Erythroblast (primary cell): ENCODE data around the gene EMILIN1.

ENCODE experiments used
- DNase-seq, 2 experiments: peaks; one replicate each; lab custom pipeline; 2025; lab: John Stamatoyannopoulos, UW
- GATA1 ChIP-seq: IDR thresholded peaks from 2 replicates; pipeline ENCODE4 v1.6.1; 2011; ENCODE audit warnings: low read depth, mild to moderate bottlenecking, control low read depth, low read length, moderate library complexity
- POLR2A ChIP-seq: IDR thresholded peaks from 2 replicates; pipeline ENCODE4 v1.6.1; 2011; ENCODE audit warnings: mild to moderate bottlenecking, low read length

Gene EMILIN1

DNA sequence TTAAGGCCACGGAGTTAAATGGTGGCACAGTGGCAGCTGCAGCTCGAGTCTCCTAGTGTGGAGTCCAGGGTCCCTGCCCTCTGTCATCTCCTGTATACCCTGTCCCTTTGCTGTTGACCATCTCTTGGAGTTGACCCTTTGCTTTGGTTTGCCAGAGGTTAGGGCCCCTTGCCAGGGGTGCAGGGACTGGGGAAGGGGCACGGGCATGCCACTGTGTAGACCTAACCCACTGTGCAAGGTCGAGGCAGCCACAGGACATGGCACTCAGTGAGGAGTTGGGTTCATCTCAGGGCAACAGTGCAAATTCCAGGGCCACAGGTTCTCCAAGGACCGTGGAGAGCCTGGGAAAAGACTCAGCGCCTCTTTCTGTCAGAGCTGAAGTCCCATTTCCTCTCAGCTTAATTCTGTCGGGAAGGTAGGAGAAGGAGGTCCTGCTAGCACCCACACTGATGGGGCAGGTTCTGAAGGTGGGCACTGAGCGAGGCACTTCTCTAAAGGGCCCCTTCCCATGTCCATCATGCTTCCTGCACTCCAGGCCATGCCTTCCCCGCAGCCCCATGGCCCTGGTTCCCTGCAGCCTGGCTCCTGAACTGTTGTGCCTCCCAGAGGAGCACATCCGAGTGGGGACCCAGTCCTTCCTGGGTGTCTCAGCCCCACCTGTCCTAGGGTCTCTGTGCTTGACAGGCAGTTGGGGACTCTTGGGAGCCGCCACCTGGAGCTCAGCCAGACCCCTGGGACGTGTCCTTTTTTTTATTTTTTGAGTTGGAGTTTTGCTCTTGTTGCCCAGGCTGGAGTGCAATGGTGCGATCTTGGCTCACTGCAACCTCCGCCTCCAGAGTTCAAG lies 10.9 kb downstream of the EMILIN1 start:
- no peak for DNase-seq
- TF ChIP-seq POLR2A, result no peak
- no peak for TF ChIP-seq GATA1

DNA sequence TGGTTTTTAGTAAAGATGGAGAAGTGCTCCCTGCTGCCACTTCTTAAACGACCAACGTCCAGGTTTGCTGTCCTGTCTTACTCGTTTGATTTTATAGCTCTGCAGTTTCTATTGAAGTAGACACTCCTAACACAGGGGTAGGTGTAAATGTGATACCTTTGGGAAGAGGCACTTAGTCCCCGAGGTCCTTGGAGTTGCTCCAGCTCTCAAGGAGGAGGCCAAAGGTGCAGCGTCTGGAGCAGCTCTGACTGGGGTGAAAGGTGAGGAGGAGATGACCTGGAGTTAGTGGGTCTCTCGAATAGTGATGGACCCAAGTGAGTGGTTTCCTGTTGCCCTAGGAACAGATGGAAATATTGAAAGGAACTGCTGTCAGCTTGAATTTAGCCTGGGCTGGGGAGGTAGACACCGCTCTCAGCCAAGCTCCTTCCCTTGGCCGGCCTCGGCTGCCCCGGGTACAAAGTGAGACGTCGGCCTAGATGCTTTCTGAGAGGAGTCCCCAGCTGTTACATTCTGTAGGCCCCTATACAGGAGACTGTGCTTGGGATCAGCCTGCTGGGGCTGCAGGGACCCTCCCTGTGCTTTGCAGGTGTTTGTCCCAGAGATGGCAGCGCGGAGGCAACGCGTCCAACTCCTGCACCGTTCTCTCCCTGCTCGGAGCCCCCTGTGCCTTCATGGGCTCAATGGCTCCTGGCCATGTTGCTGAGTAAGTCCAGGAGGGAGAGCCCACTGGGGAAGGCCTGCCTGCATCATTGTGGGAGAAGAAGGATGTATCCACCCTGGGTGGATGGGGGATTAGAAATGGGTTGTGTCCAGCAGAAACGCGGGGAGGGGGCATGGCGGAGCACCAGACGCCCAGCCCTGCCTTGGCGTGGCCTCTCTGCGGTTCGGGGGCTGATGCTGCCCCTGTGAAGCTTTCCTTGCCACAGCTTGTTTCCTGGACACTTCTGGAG lies 13.6 kb downstream of the EMILIN1 start:
- TF ChIP-seq POLR2A (no peak), GATA1 (no peak)
- DNase-seq, result no peak

- TF ChIP-seq GATA1 (no peak), POLR2A (no peak)
- DNase-seq, result peak in 1 of 2 experiments; percentile 38
Measured at GRCh38 chr2:27092696-27093429, 14.4 kb downstream of the EMILIN1 start.

GRCh38 chr2:27093430-27094352 lies 15.3 kb downstream of the EMILIN1 start:
- no peak for DNase-seq
- no peak for TF ChIP-seq POLR2A
- no peak for TF ChIP-seq GATA1

GRCh38 chr2:27094353-27094984 lies 16.1 kb downstream of the EMILIN1 start:
- TF ChIP-seq GATA1, result no peak
- TF ChIP-seq POLR2A, result no peak
- DNase-seq, result no peak

GRCh38 chr2:27095427-27095744 lies 17.0 kb downstream of the EMILIN1 start:
- no peak for DNase-seq
- TF ChIP-seq GATA1, result no peak

DNA sequence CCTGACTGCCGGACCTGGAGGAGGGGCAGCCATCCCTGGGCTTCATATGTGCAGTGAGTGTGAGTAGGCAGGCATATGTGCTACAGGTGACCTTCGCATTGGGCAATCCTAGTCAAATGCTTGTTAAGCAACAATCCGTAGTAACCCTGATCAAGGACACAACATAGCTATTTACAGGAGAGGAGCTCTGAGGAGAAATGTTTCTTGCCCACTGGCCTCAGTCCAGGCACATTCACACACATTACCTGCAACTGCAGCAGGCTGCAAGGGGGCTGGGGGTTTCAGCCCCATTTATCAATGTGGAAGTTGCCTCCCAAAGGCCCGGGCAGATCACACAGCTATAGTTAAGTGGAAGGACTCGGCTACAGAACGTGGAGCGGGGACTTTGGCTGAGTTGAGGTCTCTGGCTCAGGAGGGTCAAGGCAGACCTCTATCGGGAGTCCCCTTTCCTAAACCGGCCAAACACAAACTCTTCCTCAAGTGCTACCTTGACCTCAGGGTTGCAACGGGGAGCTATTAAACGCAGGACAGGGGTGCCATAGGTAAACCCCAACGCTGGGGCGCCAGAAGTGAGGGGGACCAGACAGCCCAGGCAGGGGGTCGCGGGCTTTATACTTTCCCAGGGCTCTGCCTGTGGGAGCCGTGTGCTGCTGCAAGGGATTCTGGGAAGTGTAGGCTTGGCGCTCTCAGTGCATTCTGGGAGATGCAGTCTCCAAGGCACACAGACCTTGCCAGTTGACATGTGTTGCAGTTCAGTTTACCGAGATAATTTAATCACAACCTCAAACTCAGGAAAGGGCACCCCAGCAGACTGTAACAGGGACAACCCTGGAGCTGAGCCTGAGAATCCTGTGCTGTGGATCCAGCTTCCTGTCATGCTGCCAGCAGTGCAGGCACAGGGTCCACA lies 17.6 kb downstream of the EMILIN1 start:
- peak; percentile 67 to 71 for DNase-seq
- no peak for TF ChIP-seq GATA1
- TF ChIP-seq POLR2A, result no peak

DNA sequence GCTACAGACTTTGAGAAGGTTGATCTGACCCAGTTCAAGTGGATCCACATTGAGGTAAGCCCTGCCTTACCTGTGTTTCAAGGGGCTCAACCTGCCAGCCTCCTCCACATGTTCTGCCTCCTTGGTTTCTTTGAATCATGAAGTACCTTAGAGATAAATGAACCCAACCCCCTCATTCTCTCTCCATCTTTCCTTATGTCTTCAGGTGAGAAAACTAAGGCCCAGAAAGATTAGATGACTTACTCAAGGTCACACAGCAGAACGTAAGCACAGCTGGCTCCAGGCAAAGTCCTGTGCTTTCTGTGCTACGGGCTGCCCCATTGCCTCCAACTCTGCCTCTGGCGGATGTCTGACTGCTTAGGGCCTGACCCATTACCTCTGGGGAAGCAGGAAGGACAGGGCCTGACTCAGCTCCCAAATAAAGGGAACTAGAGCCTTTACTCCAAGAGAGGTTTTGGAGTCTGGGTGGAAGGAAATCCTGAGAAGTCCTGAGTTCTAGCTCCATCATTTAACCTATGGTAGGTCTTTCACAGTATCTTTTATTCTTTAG lies 18.4 kb downstream of the EMILIN1 start:
- no peak for DNase-seq
- no peak for TF ChIP-seq GATA1
- no peak for TF ChIP-seq POLR2A

DNA sequence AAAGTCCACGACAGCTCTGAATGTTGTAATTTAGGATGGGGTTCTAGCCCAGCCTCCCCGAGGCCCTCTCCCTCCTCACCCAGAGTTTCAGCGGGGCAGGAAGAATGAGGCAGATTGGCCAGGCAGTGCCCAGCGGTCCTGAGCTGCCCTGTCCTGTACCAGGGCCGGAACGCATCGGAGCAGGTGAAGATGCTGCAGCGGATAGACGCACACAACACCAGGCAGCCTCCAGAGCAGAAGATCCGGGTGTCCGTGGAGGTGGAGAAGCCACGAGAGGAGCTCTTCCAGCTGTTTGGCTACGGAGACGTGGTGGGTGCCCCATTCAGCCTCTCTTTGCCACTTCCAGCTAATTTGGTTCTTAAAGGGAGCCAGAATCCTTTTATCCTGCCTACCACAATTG lies 18.9 kb downstream of the EMILIN1 start:
- TF ChIP-seq POLR2A (no peak), GATA1 (no peak)
- no peak for DNase-seq

- TF ChIP-seq POLR2A, result no peak
- no peak for TF ChIP-seq GATA1
- no peak for DNase-seq
Measured at GRCh38 chr2:27099334-27099955, 21.0 kb downstream of the EMILIN1 start.

DNA sequence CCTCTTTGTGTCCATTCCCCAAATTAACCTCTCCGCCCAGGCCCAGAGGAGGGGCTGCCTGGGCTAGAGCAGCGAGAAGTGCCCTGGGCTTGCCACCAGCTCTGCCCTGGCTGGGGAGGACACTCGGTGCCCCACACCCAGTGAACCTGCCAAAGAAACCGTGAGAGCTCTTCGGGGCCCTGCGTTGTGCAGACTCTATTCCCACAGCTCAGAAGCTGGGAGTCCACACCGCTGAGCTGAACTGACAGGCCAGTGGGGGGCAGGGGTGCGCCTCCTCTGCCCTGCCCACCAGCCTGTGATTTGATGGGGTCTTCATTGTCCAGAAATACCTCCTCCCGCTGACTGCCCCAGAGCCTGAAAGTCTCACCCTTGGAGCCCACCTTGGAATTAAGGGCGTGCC lies 21.6 kb downstream of the EMILIN1 start:
- DNase-seq, result no peak
- TF ChIP-seq GATA1 (no peak), POLR2A (no peak)
